Osteoblast (primary cell): ENCODE results near the gene CRTC3. TPM values are rescaled to one million over a fixed set of nuclear protein-coding genes. Genes with fewer than 3 reads are reported as not detected.
A peak's percentile ranks its signal among the peaks of the same experiment; 100 is the strongest.

ENCODE experiments used
- DNase-seq: peaks from one replicate; pipeline ENCODE4 v3.0.0; 2011; ENCODE audit warnings: low spot score, mixed read lengths; ENCODE audit not compliant: insufficient read length; ENCODE audit errors: missing footprints
- H2AFZ ChIP-seq: 2 replicates; pipeline ENCODE4 v1.6.0; 2011; ENCODE audit warnings: mild to moderate bottlenecking, low read length
- H3K27ac ChIP-seq: 2 replicates; pipeline ENCODE4 v1.5.1; 2011; ENCODE audit warnings: mild to moderate bottlenecking, low read depth, low read length, moderate library complexity
- H3K27me3 ChIP-seq: 2 replicates; pipeline ENCODE4 v1.6.0; 2012; ENCODE audit warnings: mild to moderate bottlenecking, control low read depth, inconsistent platforms, low read length, moderate library complexity; ENCODE audit not compliant: insufficient read depth
- H3K36me3 ChIP-seq: 2 replicates; pipeline ENCODE4 v1.5.1; 2011; ENCODE audit warnings: mild to moderate bottlenecking, low read length, control low read depth, moderate library complexity; ENCODE audit not compliant: insufficient read depth
- H3K4me1 ChIP-seq: 2 replicates; pipeline ENCODE4 v1.5.1; 2011; ENCODE audit warnings: mild to moderate bottlenecking, low read length, control low read depth, moderate library complexity; ENCODE audit not compliant: insufficient read depth
- H3K4me2 ChIP-seq: 2 replicates; pipeline ENCODE4 v1.6.0; 2011; ENCODE audit warnings: mild to moderate bottlenecking, low read length; ENCODE audit not compliant: insufficient read depth
- H3K4me3 ChIP-seq: fragments of 200-600 bp; sonication (generic); 3 replicates; pipeline ENCODE4 v1.5.1; 2012; ENCODE audit warnings: mild to moderate bottlenecking, low read length, inconsistent platforms; ENCODE audit not compliant: insufficient read depth
- H3K79me2 ChIP-seq: 2 replicates; pipeline ENCODE4 v1.6.0; 2012; ENCODE audit warnings: mild to moderate bottlenecking, low read length, control low read depth, inconsistent platforms; ENCODE audit not compliant: insufficient read depth
- H3K9me3 ChIP-seq: 2 replicates; pipeline ENCODE4 v1.5.1; 2011; ENCODE audit warnings: low read depth, low read length, control low read depth
- H4K20me1 ChIP-seq: 2 replicates; pipeline ENCODE4 v1.6.0; 2012; ENCODE audit warnings: mild to moderate bottlenecking, low read length, control low read depth; ENCODE audit not compliant: insufficient read depth
- CTCF ChIP-seq: IDR thresholded peaks from 2 replicates; pipeline ENCODE4 v1.5.1; 2011; ENCODE audit warnings: mild to moderate bottlenecking, low read depth, low read length, moderate library complexity; ENCODE audit errors: extremely low read depth
- total RNA-seq: library from RNA; depleted of rRNA; stranded (reverse); fragments of >200 nt; gene quantifications from 2 replicates; pipeline ENCODE4 v1.2.3, GENCODE V29; 2012

Gene CRTC3
- total RNA-seq, 1 donor, result 25.0 TPM

GRCh38 chr15:90547540-90547939 is 17.8 kb downstream of the CRTC3 start:
- peaks cover 48% of the 10 kb centered on the region for H3K79me2 ChIP-seq
- no peak for TF ChIP-seq CTCF
- no peak overlapping the region for H3K4me2 ChIP-seq
- H2AFZ ChIP-seq, result no peak overlapping the region
- no peak overlapping the region for H3K27ac ChIP-seq
- DNase-seq, result no peak
- H4K20me1 ChIP-seq, result peaks cover 3% of the 10 kb centered on the region
- peaks cover 14% of the 10 kb centered on the region for H3K36me3 ChIP-seq
- no peaks in the 10 kb centered on the region for H3K27me3 ChIP-seq
- H3K4me1 ChIP-seq, result peaks cover 18% of the 10 kb centered on the region
- no peak overlapping the region for H3K4me3 ChIP-seq
- H3K9me3 ChIP-seq, result no peaks in the 10 kb centered on the region

GRCh38 chr15:90550919-90551318 is 21.2 kb downstream of the CRTC3 start:
- H3K4me3 ChIP-seq, result no peak overlapping the region
- peaks cover 5% of the 10 kb centered on the region for H3K36me3 ChIP-seq
- TF ChIP-seq CTCF, result no peak
- no peak overlapping the region for H2AFZ ChIP-seq
- H3K4me1 ChIP-seq, result peaks cover 34% of the 10 kb centered on the region
- H4K20me1 ChIP-seq, result no peaks in the 10 kb centered on the region
- peaks cover 43% of the 10 kb centered on the region for H3K79me2 ChIP-seq
- no peak overlapping the region for H3K4me2 ChIP-seq
- H3K9me3 ChIP-seq, result no peaks in the 10 kb centered on the region
- no peak overlapping the region for H3K27ac ChIP-seq
- no peaks in the 10 kb centered on the region for H3K27me3 ChIP-seq
- no peak for DNase-seq

GRCh38 chr15:90552162-90552928 is 22.6 kb downstream of the CRTC3 start:
- peaks cover 39% of the 10 kb centered on the region for H3K4me1 ChIP-seq
- peaks cover 5% of the 10 kb centered on the region for H3K36me3 ChIP-seq
- peak overlapping the region; percentile 98 for H3K27ac ChIP-seq
- peak overlapping the region; percentile 9 for H3K4me3 ChIP-seq
- no peaks in the 10 kb centered on the region for H3K9me3 ChIP-seq
- no peaks in the 10 kb centered on the region for H3K27me3 ChIP-seq
- DNase-seq, result peak; percentile 67
- peaks cover 45% of the 10 kb centered on the region for H3K79me2 ChIP-seq
- H2AFZ ChIP-seq, result no peak overlapping the region
- H4K20me1 ChIP-seq, result no peaks in the 10 kb centered on the region
- peak overlapping the region; percentile 61 for H3K4me2 ChIP-seq
- TF ChIP-seq CTCF, result no peak

DNA sequence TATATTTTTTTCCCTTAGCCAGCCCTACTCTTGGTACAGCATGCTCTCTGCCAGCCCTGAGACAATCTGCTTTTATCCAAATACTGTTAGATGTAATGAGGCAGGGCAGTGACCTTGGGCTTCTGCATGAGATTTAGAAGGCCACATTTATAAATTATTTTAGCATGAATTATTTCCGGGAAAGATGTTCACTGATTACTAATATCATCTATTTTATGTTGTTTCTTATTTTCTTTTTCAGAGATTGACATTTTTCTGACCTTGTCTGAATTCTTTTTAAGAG is 23.1 kb downstream of the CRTC3 start:
- Histone ChIP-seq H3K9me3 (no peaks in the 10 kb centered on the region), H3K4me3 (peak overlapping the region; percentile 26), H3K4me2 (peak overlapping the region; percentile 61), H4K20me1 (no peaks in the 10 kb centered on the region), H3K79me2 (peaks cover 43% of the 10 kb centered on the region), H3K36me3 (peaks cover 5% of the 10 kb centered on the region), H3K4me1 (peaks cover 45% of the 10 kb centered on the region), H2AFZ (no peak overlapping the region), H3K27ac (peak overlapping the region; percentile 98), H3K27me3 (no peaks in the 10 kb centered on the region)
- TF ChIP-seq CTCF, result no peak
- DNase-seq, result peak; percentile 65
